ENCODE measurements around the gene HEXIM2.

DNA sequence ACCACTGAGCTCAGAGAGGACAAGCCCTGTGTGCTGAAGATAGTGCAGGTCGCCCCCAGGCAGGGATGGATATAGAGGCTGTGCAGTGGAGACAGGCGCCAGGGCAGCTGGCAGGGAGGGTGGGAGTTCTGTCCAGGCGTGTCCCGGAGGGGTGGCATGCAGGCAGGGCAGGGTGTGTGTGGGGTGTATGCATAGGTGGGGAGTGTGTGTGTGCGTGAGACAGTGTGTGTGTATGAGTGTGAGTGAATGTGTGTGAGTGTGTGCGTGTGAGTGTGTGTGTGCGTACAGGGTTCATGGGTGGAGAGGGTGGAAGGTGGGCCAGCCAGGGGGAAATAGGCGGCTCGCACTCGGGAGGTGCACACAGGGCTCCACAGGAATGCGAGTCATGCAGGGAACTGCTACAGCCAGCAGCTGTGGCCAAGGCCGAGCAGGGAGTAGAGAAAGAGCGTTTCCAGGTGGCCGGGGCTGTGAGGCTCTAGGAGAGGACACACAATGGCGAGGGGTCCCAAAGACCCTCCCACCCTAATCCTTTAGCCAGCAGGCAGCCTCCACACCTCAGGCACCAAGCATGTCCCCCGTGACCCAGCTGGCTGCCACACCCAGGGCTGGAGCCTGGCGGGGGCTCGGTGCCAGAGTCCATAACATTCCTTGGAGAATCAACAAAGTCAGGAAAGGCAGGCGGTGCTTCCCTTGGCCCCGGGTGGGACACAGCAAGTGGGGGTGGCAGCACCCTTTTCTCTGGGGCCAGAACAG, 34.0 kb upstream of the HEXIM2 start:
- peak; percentile 71; the same call in 1 of the 2 replicates for TF ChIP-seq TGIF2 (CRISPR knock-in tag; IDR thresholded peaks at IDR 0.05)
- peak; percentile 53 for TF ChIP-seq ZNF543 (CRISPR knock-in tag; IDR thresholded peaks at IDR 0.05)
- no peak for TF ChIP-seq CREM (IDR thresholded peaks at IDR 0.05)
- no peak for TF ChIP-seq CREM (CRISPR knock-in tag; IDR thresholded peaks at IDR 0.05)
- no peak for TF ChIP-seq ZNF331 (CRISPR knock-in tag; IDR thresholded peaks at IDR 0.05)
- no peak for TF ChIP-seq RAD21 (CRISPR knock-in tag; IDR thresholded peaks at IDR 0.05)
- TF ChIP-seq ZNF552 (CRISPR knock-in tag; IDR thresholded peaks at IDR 0.05; ENCODE audit: borderline replicate concordance): 0 out of 2 replicates have a peak, but pooled peaks have one; percentile 72
- TF ChIP-seq, protein P1, sequence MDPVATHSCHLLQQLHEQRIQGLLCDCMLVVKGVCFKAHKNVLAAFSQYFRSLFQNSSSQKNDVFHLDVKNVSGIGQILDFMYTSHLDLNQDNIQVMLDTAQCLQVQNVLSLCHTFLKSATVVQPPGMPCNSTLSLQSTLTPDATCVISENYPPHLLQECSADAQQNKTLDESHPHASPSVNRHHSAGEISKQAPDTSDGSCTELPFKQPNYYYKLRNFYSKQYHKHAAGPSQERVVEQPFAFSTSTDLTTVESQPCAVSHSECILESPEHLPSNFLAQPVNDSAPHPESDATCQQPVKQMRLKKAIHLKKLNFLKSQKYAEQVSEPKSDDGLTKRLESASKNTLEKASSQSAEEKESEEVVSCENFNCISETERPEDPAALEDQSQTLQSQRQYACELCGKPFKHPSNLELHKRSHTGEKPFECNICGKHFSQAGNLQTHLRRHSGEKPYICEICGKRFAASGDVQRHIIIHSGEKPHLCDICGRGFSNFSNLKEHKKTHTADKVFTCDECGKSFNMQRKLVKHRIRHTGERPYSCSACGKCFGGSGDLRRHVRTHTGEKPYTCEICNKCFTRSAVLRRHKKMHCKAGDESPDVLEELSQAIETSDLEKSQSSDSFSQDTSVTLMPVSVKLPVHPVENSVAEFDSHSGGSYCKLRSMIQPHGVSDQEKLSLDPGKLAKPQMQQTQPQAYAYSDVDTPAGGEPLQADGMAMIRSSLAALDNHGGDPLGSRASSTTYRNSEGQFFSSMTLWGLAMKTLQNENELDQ (CRISPR knock-in tag; IDR thresholded peaks at IDR 0.05; ENCODE audit: borderline replicate concordance): peak; percentile 60; the same call in 1 of the 2 replicates
- TF ChIP-seq, protein P2, sequence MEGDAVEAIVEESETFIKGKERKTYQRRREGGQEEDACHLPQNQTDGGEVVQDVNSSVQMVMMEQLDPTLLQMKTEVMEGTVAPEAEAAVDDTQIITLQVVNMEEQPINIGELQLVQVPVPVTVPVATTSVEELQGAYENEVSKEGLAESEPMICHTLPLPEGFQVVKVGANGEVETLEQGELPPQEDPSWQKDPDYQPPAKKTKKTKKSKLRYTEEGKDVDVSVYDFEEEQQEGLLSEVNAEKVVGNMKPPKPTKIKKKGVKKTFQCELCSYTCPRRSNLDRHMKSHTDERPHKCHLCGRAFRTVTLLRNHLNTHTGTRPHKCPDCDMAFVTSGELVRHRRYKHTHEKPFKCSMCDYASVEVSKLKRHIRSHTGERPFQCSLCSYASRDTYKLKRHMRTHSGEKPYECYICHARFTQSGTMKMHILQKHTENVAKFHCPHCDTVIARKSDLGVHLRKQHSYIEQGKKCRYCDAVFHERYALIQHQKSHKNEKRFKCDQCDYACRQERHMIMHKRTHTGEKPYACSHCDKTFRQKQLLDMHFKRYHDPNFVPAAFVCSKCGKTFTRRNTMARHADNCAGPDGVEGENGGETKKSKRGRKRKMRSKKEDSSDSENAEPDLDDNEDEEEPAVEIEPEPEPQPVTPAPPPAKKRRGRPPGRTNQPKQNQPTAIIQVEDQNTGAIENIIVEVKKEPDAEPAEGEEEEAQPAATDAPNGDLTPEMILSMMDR (CRISPR knock-in tag; IDR thresholded peaks at IDR 0.05): peak; percentile 20; the same call in 1 of the 2 replicates
